SK-N-SH (cell line): ENCODE measurements around the gene CAPN11. TPM values are rescaled to one million over a fixed set of nuclear protein-coding genes. Genes with fewer than 3 reads are reported as not detected.
A peak's percentile ranks its signal among the peaks of the same experiment; 100 is the strongest.

Source experiments
- CTCF ChIA-PET: fragments of 300-600, 350-600 bp; formaldehyde crosslinking; extraction: SDS; loops from one replicate; lab custom pipeline; 2021; lab: Yijun Ruan, JAX
- POLR2A ChIA-PET: fragments of 350-600 bp; sonication (Branson Sonifier 250); formaldehyde crosslinking; extraction: SDS; loops from one replicate; lab custom pipeline; 2020; ENCODE audit warnings: antibody characterized with exemption, inconsistent platforms; lab: Yijun Ruan, JAX
- DNase-seq: peaks from one replicate; pipeline ENCODE4 v3.0.0; 2012
- H2AFZ ChIP-seq: fragments of 200-600 bp; sonication (generic); 2 replicates; pipeline ENCODE4 v1.8.1; 2016; ENCODE audit warnings: antibody characterized with exemption, mild to moderate bottlenecking, low read depth
- H3F3A ChIP-seq: fragments of 200-600 bp; sonication (generic); replicated peaks from 2 replicates; pipeline ENCODE3; 2016; ENCODE audit warnings: antibody characterized with exemption, mild to moderate bottlenecking; ENCODE audit not compliant: insufficient read depth
- H3K27ac ChIP-seq, 2 experiments: fragments of 200-500 bp in 1 of 2; fragments of 200-600 bp in 1 of 2; sonication (Bioruptor generic) in 1 of 2; sonication (generic), shearing (Covaris generic) in 1 of 2; 2 replicates each; pipeline versions ENCODE4 v1.5.1 to v1.6.1; 2014 to 2016; ENCODE audit warnings: low read depth in 2 of 2, inconsistent platforms in 1 of 2, low read length in 1 of 2, mild to moderate bottlenecking in 1 of 2, mixed read lengths in 1 of 2
- H3K27me3 ChIP-seq: fragments of 200-600 bp; sonication (generic), shearing (Covaris generic); 2 replicates; pipeline ENCODE4 v1.6.1; 2016; ENCODE audit warnings: mixed run types; ENCODE audit not compliant: insufficient read depth
- H3K36me3 ChIP-seq, 2 experiments: fragments of 200-500 bp in 1 of 2; fragments of 200-600 bp in 1 of 2; sonication (Bioruptor generic) in 1 of 2; sonication (generic) in 1 of 2; replicated peaks in 1 of 2; 2 replicates each; pipeline versions ENCODE3 to v1.5.1; 2014 to 2016; ENCODE audit warnings: low read length in 1 of 2, mild to moderate bottlenecking in 1 of 2; ENCODE audit not compliant: insufficient read depth in 2 of 2, control insufficient read depth in 1 of 2
- H3K4me1 ChIP-seq, 2 experiments: fragments of 200-500 bp in 1 of 2; fragments of 200-600 bp in 1 of 2; sonication (Bioruptor generic) in 1 of 2; sonication (generic), shearing (Covaris generic) in 1 of 2; 2 replicates each; pipeline versions ENCODE4 v1.5.1 to v1.6.1; 2014 to 2016; ENCODE audit warnings: low read depth in 1 of 2, low read length in 1 of 2, mixed run types in 1 of 2; ENCODE audit not compliant: insufficient read depth in 2 of 2, control insufficient read depth in 1 of 2
- H3K4me2 ChIP-seq: fragments of 200-600 bp; sonication (generic), shearing (Covaris generic); 2 replicates; pipeline ENCODE4 v1.6.1; 2017; ENCODE audit warnings: mixed run types
- H3K4me3 ChIP-seq, 2 experiments: fragments of 200-500 bp in 1 of 2; fragments of 200-600 bp in 1 of 2; sonication (Bioruptor generic) in 1 of 2; sonication (generic), shearing (Covaris generic) in 1 of 2; 2 replicates each; pipeline versions ENCODE4 v1.5.1 to v1.8.1; 2014 to 2016; ENCODE audit warnings: low read depth in 2 of 2, inconsistent platforms in 1 of 2, low read length in 1 of 2, mild to moderate bottlenecking in 1 of 2, mixed read lengths in 1 of 2, moderate library complexity in 1 of 2
- H3K79me2 ChIP-seq: fragments of 200-600 bp; sonication (generic); 2 replicates; pipeline ENCODE4 v1.8.1; 2017; ENCODE audit warnings: mild to moderate bottlenecking; ENCODE audit not compliant: insufficient read depth
- H3K9ac ChIP-seq: fragments of 200-600 bp; sonication (generic); 2 replicates; pipeline ENCODE4 v1.6.1; 2017; ENCODE audit warnings: mixed run types
- H3K9me2 ChIP-seq: fragments of 200-600 bp; sonication (generic); 2 replicates; pipeline ENCODE4 v1.6.1; 2017; ENCODE audit warnings: mixed run types
- H3K9me3 ChIP-seq: fragments of 200-600 bp; sonication (generic); 2 replicates; pipeline ENCODE4 v1.6.1; 2017; ENCODE audit warnings: mixed run types, mild to moderate bottlenecking, moderate library complexity
- H4K20me1 ChIP-seq: fragments of 200-600 bp; sonication (generic); 2 replicates; pipeline ENCODE4 v1.6.1; 2017; ENCODE audit warnings: mild to moderate bottlenecking, mixed run types; ENCODE audit not compliant: insufficient read depth
- CTCF ChIP-seq: fragments of 200-600 bp; sonication (generic); IDR thresholded peaks from 2 replicates; pipeline ENCODE4 v1.6.1; 2017; ENCODE audit warnings: antibody characterized with exemption, mild to moderate bottlenecking, moderate library complexity
- ELF1 ChIP-seq: IDR thresholded peaks from 2 replicates; pipeline ENCODE4 v1.4.0; 2012
- FOSL2 ChIP-seq: IDR thresholded peaks from 2 replicates; pipeline ENCODE4 v1.4.0; 2012; ENCODE audit warnings: low read depth, mild to moderate bottlenecking, moderate library complexity, borderline replicate concordance
- FOXM1 ChIP-seq: IDR thresholded peaks from 2 replicates; pipeline ENCODE4 v1.4.0; 2012; ENCODE audit warnings: low read depth, mild to moderate bottlenecking
- MXI1 ChIP-seq: IDR thresholded peaks from 2 replicates; pipeline ENCODE4 v1.6.1; 2012; ENCODE audit warnings: mild to moderate bottlenecking, low read depth, low read length, improper control_type of control experiment
- PBX3 ChIP-seq: IDR thresholded peaks from 2 replicates; pipeline ENCODE4; 2012
- RAD21 ChIP-seq: IDR thresholded peaks from 2 replicates; pipeline ENCODE4 v1.6.1; 2012; ENCODE audit warnings: mild to moderate bottlenecking, low read length
- RFX5 ChIP-seq: IDR thresholded peaks from 2 replicates; pipeline ENCODE4 v1.6.1; 2012; ENCODE audit warnings: mild to moderate bottlenecking, improper control_type of control experiment, low read length
- SMC3 ChIP-seq: IDR thresholded peaks from 2 replicates; pipeline ENCODE4 v1.6.1; 2012; ENCODE audit warnings: low read depth, low read length, improper control_type of control experiment
- TAF1 ChIP-seq: IDR thresholded peaks from 2 replicates; pipeline ENCODE4 v1.6.1; 2012; ENCODE audit warnings: low read depth, mild to moderate bottlenecking, low read length, moderate library complexity, borderline replicate concordance
- TCF12 ChIP-seq: IDR thresholded peaks from 2 replicates; pipeline ENCODE4 v1.4.0; 2012
- TEAD4 ChIP-seq: IDR thresholded peaks from 2 replicates; pipeline ENCODE4 v1.4.0; 2012; ENCODE audit warnings: mild to moderate bottlenecking, borderline replicate concordance; ENCODE audit not compliant: insufficient read depth
- WGBS: methylation state at CpG from one replicate; pipeline ENCODE4 v1.1.6; 2017; ENCODE audit warnings: low lambda C conversion rate; 5-methylcytosine and 5-hydroxymethylcytosine counted together
- polyA plus RNA-seq, 3 experiments: library from polyadenylated mRNA; depleted of rRNA; stranded (reverse); fragments of >200 nt; gene quantifications; 2 replicates each; pipeline ENCODE4 v1.2.3, GENCODE V29; 2012

CAPN11 gene
- polyA plus RNA-seq, 1 of the 3 experiments (the other 2 are of a cell fraction): not detected

GRCh38 chr6:44150317-44150917 is 8.2 kb upstream of the CAPN11 start:
- Histone ChIP-seq H3K9me2 (no peaks in the 10 kb centered on the region), H3K27me3 (no peaks in the 10 kb centered on the region), H3K36me3 (peaks cover 0 to 22% of the 10 kb centered on the region in 2 experiments), H2AFZ (no peak overlapping the region), H3K4me2 (no peak overlapping the region), H3K79me2 (no peaks in the 10 kb centered on the region), H3K9me3 (no peaks in the 10 kb centered on the region), H3K4me1 (peaks cover 0 to 3% of the 10 kb centered on the region in 2 experiments; a peak in 1 of 4 replicates), H3K27ac (no peak overlapping the region), H4K20me1 (no peaks in the 10 kb centered on the region), H3F3A (no peaks in the 10 kb centered on the region), H3K9ac (no peak overlapping the region), H3K4me3 (no peak overlapping the region)
- DNase-seq: no peak
- ChIA-PET CTCF (interaction anchor here (0.6 to 11.0 kb wide), 12 partner anchors 10 to 87 kb away, joined by 3 to 158 read pairs (median 8); no protein-coding TSS in a partner anchor), POLR2A (no interaction called here)
- 85% methylated on average over 3 of the region's 3 CpGs for WGBS
- no peak for TF ChIP-seq PBX3
- no peak for TF ChIP-seq TAF1
- TF ChIP-seq FOXM1: no peak
- TF ChIP-seq FOSL2: no peak
- TF ChIP-seq TCF12: no peak
- TF ChIP-seq RFX5: no peak
- no peak for TF ChIP-seq MXI1

- H3K4me3 ChIP-seq: peak overlapping the region in 1 of 2 experiments; percentile 49; a peak in 1 of 4 replicates
- ChIA-PET CTCF (interaction anchor here (0.6 to 11.0 kb wide), 26 partner anchors 9 to 509 kb away, joined by 3 to 158 read pairs (median 4); no protein-coding TSS in a partner anchor), POLR2A (no interaction called here)
- WGBS: 92% methylated on average over 2 of the region's 31 CpGs
- peaks cover 0 to 19% of the 10 kb centered on the region in 2 experiments for H3K36me3 ChIP-seq
- no peaks in the 10 kb centered on the region for H3K9me2 ChIP-seq
- H3F3A ChIP-seq: no peaks in the 10 kb centered on the region
- no peaks in the 10 kb centered on the region for H4K20me1 ChIP-seq
- no peaks in the 10 kb centered on the region for H3K9me3 ChIP-seq
- H3K27ac ChIP-seq: no peak overlapping the region
- no peak overlapping the region for H3K9ac ChIP-seq
- H3K79me2 ChIP-seq: no peaks in the 10 kb centered on the region
- H3K27me3 ChIP-seq: no peaks in the 10 kb centered on the region
- peak; percentile 93 for DNase-seq
- H2AFZ ChIP-seq: no peak overlapping the region
- no peak overlapping the region for H3K4me2 ChIP-seq
- peak; percentile 96 for TF ChIP-seq SMC3
- no peak for TF ChIP-seq ELF1
- TF ChIP-seq RAD21: peak; percentile 67
- peak; percentile 97 for TF ChIP-seq CTCF
- no peak for TF ChIP-seq TEAD4
- H3K4me1 ChIP-seq: peaks cover 0 to 3% of the 10 kb centered on the region in 2 experiments; a peak in 1 of 4 replicates
Observed at GRCh38 chr6:44151348-44152108, 7.1 kb upstream of the CAPN11 start.
